Measurements from ENCODE around the gene ANTXR2. TPM values are rescaled to one million over a fixed set of nuclear protein-coding genes. Genes with fewer than 3 reads are reported as not detected.

The ANTXR2 gene
- total RNA-seq, 2 experiments from 2014 or later = 20.8 to 27.6 TPM

DNA sequence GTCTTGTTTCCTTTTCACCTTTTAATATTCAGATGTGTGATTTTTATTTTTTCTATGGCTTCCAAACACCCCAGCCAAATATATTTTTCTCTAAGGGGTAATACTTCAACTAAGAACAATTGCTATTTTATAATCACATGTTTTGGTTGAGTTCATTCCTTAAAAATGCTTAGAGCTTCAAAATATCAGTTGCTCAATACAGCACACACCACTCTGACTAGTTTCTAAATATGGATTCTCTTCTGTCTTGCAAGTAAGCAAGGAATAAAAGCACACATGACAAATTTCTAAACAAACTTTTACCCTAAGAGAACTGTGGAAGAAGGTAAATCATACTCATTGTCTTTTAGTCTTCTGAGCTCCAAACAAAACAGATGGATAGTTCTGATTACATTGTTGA lies 27.2 kb downstream of the ANTXR2 start:
- no peaks in the 10 kb centered on the region for H3K4me1 Mint-ChIP-seq
- H3K27me3 Mint-ChIP-seq = no peaks in the 10 kb centered on the region
- no peak overlapping the region for H3K4me3 Mint-ChIP-seq
- DNase-seq (no peak), ATAC-seq (ENCODE audit: low read depth) (no peak)
- POLR2A ChIA-PET = no interaction called here
- H3K9me3 Mint-ChIP-seq = no peaks in the 10 kb centered on the region
- H3K36me3 Mint-ChIP-seq = peaks cover 13% of the 10 kb centered on the region
- H3K27ac Mint-ChIP-seq = no peak overlapping the region

DNA sequence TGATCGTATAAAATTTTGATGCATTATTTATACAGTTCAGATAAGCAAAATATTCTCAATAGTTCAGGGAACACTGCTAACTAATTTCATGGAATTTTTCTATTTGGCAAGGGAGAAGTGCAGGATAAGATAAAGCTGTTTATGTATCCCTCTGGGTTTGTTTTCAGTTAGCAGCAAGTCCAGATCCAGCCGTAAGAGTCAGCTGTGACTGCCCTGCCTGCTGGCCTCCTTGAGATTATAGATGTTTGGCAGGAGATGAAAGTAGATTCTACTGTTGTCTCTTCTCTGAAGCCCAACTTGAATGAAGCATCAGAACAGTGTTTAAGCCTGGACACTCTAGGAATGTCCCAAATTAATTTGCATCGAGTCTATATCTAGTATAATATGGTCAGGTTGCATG lies 29.5 kb downstream of the ANTXR2 start:
- Mint-ChIP-seq H3K36me3 (peaks cover 15% of the 10 kb centered on the region), H3K9me3 (peaks cover 2% of the 10 kb centered on the region), H3K4me3 (no peak overlapping the region), H3K4me1 (no peaks in the 10 kb centered on the region), H3K27ac (no peak overlapping the region), H3K27me3 (no peaks in the 10 kb centered on the region)
- no peak for DNase-seq
- ATAC-seq (ENCODE audit: low read depth) = no peak
- POLR2A ChIA-PET = no interaction called here

DNA sequence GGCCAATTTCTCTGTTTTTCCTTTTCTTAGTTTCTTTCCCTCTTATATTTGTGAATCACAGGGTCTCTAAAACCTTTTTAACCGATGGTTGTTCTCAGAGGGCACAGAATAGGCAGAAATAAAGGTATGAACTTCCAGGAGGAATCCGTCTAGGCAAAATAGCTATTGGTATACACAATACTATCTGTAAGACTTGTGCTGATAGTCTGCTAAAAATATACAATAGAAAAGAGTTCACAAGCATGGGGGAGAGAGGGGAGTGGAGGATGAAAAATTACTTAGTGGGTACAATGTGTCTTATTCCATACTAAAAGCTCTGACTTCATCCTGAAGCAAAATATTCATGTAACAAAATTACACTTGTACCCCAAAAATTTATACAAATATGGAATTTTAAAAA lies 30.2 kb downstream of the ANTXR2 start:
- Mint-ChIP-seq H3K27ac (no peak overlapping the region), H3K27me3 (no peaks in the 10 kb centered on the region), H3K36me3 (peaks cover 15% of the 10 kb centered on the region), H3K4me1 (no peaks in the 10 kb centered on the region), H3K9me3 (peaks cover 2% of the 10 kb centered on the region), H3K4me3 (no peak overlapping the region)
- DNase-seq = no peak
- POLR2A ChIA-PET = no interaction called here
- no peak for ATAC-seq (ENCODE audit: low read depth)

DNA sequence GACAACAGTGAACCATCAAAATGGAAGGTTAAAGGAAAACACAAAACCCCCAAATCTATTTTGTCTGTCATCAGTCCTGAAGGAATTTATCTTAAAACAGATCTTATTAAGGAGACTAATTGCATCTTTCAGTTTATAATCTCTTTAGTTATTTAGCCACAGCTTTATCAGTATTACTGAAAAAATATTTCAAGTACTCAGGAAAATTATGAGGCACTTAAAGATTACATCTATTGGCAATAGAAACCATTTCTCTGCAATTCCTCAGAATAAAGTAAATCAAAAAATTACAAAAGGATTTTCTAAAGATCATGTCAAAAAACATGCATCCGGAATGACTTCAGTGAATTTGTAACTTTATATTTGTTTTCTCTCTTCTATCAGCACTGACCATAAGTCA lies 35.2 kb downstream of the ANTXR2 start:
- peaks cover 2% of the 10 kb centered on the region for H3K9me3 Mint-ChIP-seq
- no peak for DNase-seq
- POLR2A ChIA-PET = no interaction called here
- H3K27me3 Mint-ChIP-seq = no peaks in the 10 kb centered on the region
- no peak overlapping the region for H3K4me3 Mint-ChIP-seq
- H3K4me1 Mint-ChIP-seq = peaks cover 22% of the 10 kb centered on the region
- no peak for ATAC-seq (ENCODE audit: low read depth)
- no peak overlapping the region for H3K27ac Mint-ChIP-seq
- peaks cover 11% of the 10 kb centered on the region for H3K36me3 Mint-ChIP-seq

DNA sequence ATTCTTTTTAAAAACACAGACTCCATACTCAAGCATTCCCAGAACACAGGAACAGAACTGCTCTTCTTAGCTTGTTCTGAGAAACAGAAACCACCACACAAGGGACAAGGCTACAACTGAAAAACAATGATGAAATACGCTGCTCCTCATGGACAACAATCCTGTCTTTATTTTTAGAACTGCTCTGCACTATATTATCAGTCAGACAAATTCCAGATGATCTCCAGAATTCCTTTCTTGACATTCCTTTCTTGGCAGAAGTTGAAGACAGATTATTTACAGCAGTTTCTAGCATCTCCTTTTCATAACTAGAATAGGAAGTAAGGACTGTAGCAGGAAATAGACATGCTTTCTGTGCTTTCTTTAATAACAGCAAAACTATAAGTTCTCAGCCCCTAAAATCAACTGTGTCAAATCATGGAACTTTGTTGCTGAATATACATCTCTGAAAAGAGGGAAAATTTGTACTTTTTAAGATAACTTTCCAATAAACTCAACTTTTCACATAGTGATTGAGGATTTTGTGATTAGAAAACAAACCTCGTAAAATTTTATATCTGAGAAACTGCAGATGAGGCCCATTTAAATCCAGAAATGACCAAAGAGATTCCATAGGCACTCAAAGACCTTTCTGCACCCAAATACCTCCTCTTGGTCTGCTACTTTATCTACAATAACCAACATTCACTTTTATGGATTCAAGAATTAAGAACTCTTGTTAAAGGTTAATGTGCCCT lies 35.9 kb downstream of the ANTXR2 start:
- no peak for DNase-seq
- Mint-ChIP-seq H3K4me1 (peaks cover 24% of the 10 kb centered on the region), H3K36me3 (peaks cover 13% of the 10 kb centered on the region), H3K27me3 (no peaks in the 10 kb centered on the region), H3K9me3 (peaks cover 2% of the 10 kb centered on the region), H3K4me3 (peak overlapping the region; percentile 68), H3K27ac (peak overlapping the region; percentile 74)
- ATAC-seq (ENCODE audit: low read depth) = peak; percentile 57
- POLR2A ChIA-PET = no interaction called here

DNA sequence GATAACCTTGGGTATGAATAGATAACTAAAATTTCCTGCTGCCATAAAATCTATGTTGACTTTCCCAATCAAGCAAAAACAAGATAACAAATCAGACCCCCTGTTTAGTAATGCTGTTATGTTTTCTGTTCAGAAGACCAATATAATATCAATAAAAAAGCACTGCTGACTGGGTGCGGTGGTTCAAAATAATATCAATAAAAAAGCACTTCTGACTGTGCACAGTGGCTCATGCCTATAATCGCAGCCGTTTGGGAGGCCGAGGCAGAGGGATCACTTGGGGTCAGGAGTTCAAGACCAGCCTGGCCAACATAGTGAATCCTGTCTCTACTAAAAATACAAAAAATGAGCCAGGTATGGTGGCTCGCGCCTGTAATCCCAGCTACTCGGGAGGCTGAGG lies 36.7 kb downstream of the ANTXR2 start:
- peak overlapping the region; percentile 11 for H3K27ac Mint-ChIP-seq
- H3K4me1 Mint-ChIP-seq = peaks cover 24% of the 10 kb centered on the region
- H3K36me3 Mint-ChIP-seq = peaks cover 13% of the 10 kb centered on the region
- POLR2A ChIA-PET = no interaction called here
- DNase-seq (no peak), ATAC-seq (ENCODE audit: low read depth) (no peak)
- H3K4me3 Mint-ChIP-seq = peak overlapping the region; percentile 32
- H3K27me3 Mint-ChIP-seq = no peaks in the 10 kb centered on the region
- H3K9me3 Mint-ChIP-seq = peaks cover 2% of the 10 kb centered on the region

DNA sequence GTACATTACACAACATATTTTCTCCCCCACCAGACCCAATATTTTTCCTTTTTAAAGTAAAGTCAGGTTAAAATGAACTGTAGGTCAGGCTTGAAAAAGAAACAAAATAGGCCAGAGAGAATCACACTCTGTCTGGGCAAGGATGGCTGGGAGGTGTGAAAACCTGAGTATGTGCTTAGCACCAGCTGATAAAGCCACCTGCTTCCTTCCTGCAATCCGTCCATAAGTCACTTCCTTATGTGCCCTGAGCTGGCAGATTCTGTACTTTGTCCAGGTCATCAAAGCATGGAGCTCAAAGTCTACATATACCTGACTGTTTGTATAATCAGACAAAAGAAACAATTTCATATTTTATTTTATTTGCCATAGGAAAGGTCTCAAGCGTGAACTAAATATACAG lies 37.7 kb downstream of the ANTXR2 start:
- ATAC-seq (ENCODE audit: low read depth) = peak; percentile 77
- H3K27me3 Mint-ChIP-seq = no peaks in the 10 kb centered on the region
- peaks cover 2% of the 10 kb centered on the region for H3K9me3 Mint-ChIP-seq
- peak overlapping the region; percentile 35 for H3K4me3 Mint-ChIP-seq
- peaks cover 24% of the 10 kb centered on the region for H3K4me1 Mint-ChIP-seq
- peak overlapping the region; percentile 11 for H3K27ac Mint-ChIP-seq
- POLR2A ChIA-PET = interaction anchor here (0.6 to 0.8 kb wide), 2 partner anchors 22 to 37 kb away, joined by 3 read pairs; partner anchors contain the start of gene ANTXR2
- peaks cover 17% of the 10 kb centered on the region for H3K36me3 Mint-ChIP-seq
- DNase-seq = no peak

DNA sequence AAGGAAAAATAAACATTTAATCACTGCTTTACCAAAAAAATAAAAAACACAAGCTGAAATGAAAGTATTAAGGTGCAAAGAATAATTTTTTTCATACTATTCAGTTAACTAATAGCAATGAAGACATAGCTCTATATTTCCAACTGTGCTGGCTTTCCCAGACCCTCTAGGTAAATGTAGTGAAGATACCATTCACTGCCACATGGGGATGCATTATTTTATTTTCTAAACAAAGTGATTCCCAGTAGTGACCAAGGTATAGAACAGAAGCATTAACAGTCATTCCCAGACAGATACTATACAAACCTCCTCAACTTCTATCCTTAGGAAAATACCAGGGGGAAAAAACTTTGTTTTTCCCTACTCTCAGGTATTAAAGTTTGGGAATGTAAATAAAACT lies 39.4 kb downstream of the ANTXR2 start:
- H3K4me1 Mint-ChIP-seq = peaks cover 24% of the 10 kb centered on the region
- H3K9me3 Mint-ChIP-seq = no peaks in the 10 kb centered on the region
- H3K27me3 Mint-ChIP-seq = no peaks in the 10 kb centered on the region
- POLR2A ChIA-PET = no interaction called here
- DNase-seq (no peak), ATAC-seq (ENCODE audit: low read depth) (no peak)
- H3K36me3 Mint-ChIP-seq = peaks cover 10% of the 10 kb centered on the region
- no peak overlapping the region for H3K27ac Mint-ChIP-seq
- no peak overlapping the region for H3K4me3 Mint-ChIP-seq

DNA sequence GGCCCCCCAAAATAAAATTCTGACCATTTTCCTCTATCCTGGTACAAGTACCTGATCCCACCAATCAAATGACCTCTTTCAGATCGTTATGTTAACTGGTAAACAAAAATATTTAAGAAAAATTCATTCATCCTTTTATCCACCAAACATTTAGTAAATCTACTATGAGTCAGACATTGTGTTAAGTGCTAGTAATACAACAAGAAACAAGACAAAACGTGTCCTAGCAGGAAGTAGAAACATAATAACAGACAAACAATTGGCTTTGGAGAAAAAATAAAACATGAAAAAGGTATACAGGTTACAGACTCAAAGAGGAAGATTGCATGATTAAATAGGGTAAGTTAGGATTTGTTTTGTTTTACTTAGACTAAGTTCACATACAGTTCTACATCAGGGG lies 43.7 kb downstream of the ANTXR2 start:
- POLR2A ChIA-PET = no interaction called here
- Mint-ChIP-seq H3K36me3 (peaks cover 10% of the 10 kb centered on the region), H3K4me1 (peaks cover 3% of the 10 kb centered on the region), H3K9me3 (no peaks in the 10 kb centered on the region), H3K27ac (no peak overlapping the region), H3K27me3 (no peaks in the 10 kb centered on the region), H3K4me3 (no peak overlapping the region)
- ATAC-seq (ENCODE audit: low read depth) = no peak
- DNase-seq = no peak

DNA sequence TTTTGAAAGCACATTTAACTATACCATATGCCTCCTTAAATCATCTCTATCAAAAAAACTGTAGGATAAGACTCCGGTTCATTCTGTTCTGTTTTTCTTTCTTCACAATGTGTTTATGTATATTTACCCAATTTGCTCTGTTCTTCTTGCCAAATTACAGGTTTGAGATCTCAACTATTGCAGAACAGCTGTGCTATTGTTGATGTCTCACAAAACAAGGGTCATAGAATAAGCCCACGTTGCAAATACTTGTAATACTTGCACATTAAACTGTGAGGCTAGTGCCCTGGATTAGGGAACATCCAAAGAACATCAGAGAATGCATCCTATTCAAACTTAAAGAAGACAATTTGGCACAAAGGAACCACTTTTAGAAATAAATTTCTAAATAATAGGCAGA lies 45.4 kb downstream of the ANTXR2 start:
- H3K27me3 Mint-ChIP-seq = no peaks in the 10 kb centered on the region
- DNase-seq = no peak
- H3K27ac Mint-ChIP-seq = no peak overlapping the region
- no peaks in the 10 kb centered on the region for H3K9me3 Mint-ChIP-seq
- no peak for ATAC-seq (ENCODE audit: low read depth)
- H3K4me3 Mint-ChIP-seq = no peak overlapping the region
- H3K36me3 Mint-ChIP-seq = peaks cover 11% of the 10 kb centered on the region
- no peaks in the 10 kb centered on the region for H3K4me1 Mint-ChIP-seq
- POLR2A ChIA-PET = no interaction called here

DNA sequence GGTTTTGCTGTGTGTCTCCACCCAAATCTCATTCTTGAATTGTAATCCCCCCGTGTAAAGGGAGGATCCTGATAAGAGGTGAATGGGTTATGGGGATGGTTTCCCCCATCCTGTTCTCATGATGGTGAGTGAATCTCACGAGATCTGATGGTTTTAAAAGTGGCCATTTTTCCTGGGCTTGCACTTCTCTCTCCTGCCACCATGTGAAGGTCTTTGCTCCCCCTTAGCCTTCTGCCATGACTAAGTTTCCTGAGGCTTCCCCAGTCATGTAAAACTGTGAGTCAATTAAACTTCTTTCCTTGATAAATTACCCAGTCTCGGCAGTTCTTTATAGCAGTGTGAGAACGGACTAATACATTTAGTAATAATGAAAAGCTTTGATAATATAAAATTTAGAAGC lies 46.9 kb downstream of the ANTXR2 start:
- no peak for ATAC-seq (ENCODE audit: low read depth)
- H3K27ac Mint-ChIP-seq = no peak overlapping the region
- no peaks in the 10 kb centered on the region for H3K9me3 Mint-ChIP-seq

DNA sequence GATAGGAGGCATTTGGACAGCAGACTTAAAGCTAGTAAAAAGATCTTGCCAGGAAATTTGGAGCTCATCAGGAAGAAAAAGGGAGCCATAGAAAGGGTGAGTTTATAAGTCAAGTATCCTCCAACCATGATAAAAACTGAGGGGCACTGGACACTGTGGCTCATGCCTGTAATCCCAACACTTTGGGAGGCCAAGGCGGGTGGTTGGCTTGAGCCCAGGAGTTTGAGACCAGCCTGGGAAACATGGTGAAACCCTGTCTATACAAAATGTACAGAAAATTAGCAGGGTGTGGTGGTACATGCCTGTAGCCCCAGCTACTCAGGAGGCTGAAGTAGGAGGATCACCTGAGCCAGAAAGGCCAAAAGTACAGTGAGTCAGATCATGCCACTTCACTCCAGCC lies 48.7 kb downstream of the ANTXR2 start:
- DNase-seq (no peak), ATAC-seq (ENCODE audit: low read depth) (no peak)
- no peaks in the 10 kb centered on the region for H3K27me3 Mint-ChIP-seq
- peaks cover 13% of the 10 kb centered on the region for H3K36me3 Mint-ChIP-seq
- peaks cover 4% of the 10 kb centered on the region for H3K4me1 Mint-ChIP-seq
- H3K9me3 Mint-ChIP-seq = no peaks in the 10 kb centered on the region
- no peak overlapping the region for H3K27ac Mint-ChIP-seq
- POLR2A ChIA-PET = no interaction called here
- H3K4me3 Mint-ChIP-seq = no peak overlapping the region

More for the DNA sequence above, 46.9 kb downstream of the ANTXR2 start:
- Mint-ChIP-seq H3K27me3 (no peaks in the 10 kb centered on the region), H3K36me3 (peaks cover 16% of the 10 kb centered on the region), H3K4me1 (peaks cover 4% of the 10 kb centered on the region), H3K4me3 (no peak overlapping the region)
- POLR2A ChIA-PET = no interaction called here
- DNase-seq = no peak

DNA sequence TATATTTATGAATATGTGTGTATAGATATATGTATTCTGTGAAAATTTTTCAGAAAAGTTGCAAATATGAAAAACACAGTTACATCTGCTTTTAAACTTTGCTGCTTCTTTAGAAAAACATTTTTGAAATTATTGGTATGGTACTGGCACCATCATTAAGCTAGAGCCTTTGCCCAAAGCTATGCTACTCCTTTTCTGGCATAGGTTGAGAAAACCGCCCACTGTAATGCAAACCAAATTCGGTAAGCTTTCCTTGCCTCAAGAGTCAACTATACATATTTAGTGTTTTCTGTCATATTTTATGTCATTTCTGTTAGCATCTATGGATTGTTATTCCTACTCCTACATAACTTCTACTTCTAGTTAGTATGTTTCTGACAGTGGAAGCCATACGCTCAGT lies 50.7 kb downstream of the ANTXR2 start:
- no peak for DNase-seq
- H3K4me3 Mint-ChIP-seq = no peak overlapping the region
- H3K36me3 Mint-ChIP-seq = peaks cover 16% of the 10 kb centered on the region
- POLR2A ChIA-PET = no interaction called here
- no peak overlapping the region for H3K27ac Mint-ChIP-seq
- no peaks in the 10 kb centered on the region for H3K27me3 Mint-ChIP-seq
- peaks cover 4% of the 10 kb centered on the region for H3K4me1 Mint-ChIP-seq
- no peak for ATAC-seq (ENCODE audit: low read depth)
- no peaks in the 10 kb centered on the region for H3K9me3 Mint-ChIP-seq

DNA sequence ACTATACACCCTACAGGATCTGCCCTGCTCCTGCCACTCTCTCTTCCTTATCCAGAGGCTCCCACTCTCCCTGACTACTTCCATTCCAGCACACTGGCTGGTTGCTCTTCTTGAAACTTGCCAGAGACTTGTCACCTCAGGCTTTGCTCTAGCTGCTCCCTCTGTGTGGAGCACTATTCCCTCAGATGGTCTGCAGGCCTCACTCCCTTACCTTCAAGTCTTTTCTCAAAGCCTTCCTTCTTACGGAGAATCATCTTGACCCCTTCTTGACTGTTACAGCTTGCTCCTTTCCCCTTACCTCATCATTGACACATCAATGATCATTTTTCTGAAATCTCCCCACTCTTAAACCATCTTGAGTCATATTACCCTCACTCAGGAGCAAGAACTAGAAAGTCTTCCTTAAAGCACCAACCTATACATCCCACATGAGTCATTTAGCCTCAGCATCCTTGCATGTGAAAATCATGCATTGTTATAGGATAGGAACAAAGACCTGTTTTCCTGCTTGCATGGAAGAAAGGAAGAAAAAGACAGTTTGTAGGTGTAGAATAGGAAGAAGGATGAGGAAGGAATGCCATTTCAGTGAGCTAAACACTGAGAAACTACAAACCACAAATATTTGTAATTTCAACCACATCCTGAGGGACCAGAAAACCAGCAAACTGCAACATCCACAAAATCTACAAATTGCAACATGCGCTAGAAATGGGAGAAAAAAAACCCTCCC lies 55.7 kb downstream of the ANTXR2 start:
- DNase-seq = no peak
- peaks cover 4% of the 10 kb centered on the region for H3K4me1 Mint-ChIP-seq
- peaks cover 15% of the 10 kb centered on the region for H3K36me3 Mint-ChIP-seq
- H3K27ac Mint-ChIP-seq = no peak overlapping the region
- no peaks in the 10 kb centered on the region for H3K27me3 Mint-ChIP-seq
- H3K4me3 Mint-ChIP-seq = no peak overlapping the region
- no peaks in the 10 kb centered on the region for H3K9me3 Mint-ChIP-seq
- ATAC-seq (ENCODE audit: low read depth) = peak; percentile 47
- POLR2A ChIA-PET = no interaction called here

All from activated naive CD8-positive, alpha-beta T cell treated with anti-CD3 and anti-CD28 coated beads, Interleukin-2, amount 10 ng/mL, durations not matched to agents 7 days and 5 days (primary cell).